H9 (cell line): Measurements from ENCODE around the gene PTPRC. TPM values are rescaled to one million over a fixed set of nuclear protein-coding genes. Genes with fewer than 3 reads are reported as not detected.

ENCODE experiments used
- DNase-seq: peaks from one replicate; pipeline ENCODE4 v3.0.0-alpha.2; 2017
- H2AFZ ChIP-seq: one replicate; pipeline ENCODE4 v1.6.1; 2013; ENCODE audit warnings: mild to moderate bottlenecking, low read length, control low read depth, moderate library complexity
- H2AK5ac ChIP-seq: 2 replicates; pipeline ENCODE4 v1.6.1; 2013; ENCODE audit warnings: low read length, control low read depth, mixed read lengths; ENCODE audit not compliant: insufficient read length
- H2BK120ac ChIP-seq: one replicate; pipeline ENCODE4 v1.6.1; 2013; ENCODE audit warnings: low read depth, mild to moderate bottlenecking, low read length, control low read depth, inconsistent platforms; ENCODE audit not compliant: poor library complexity, severe bottlenecking
- H2BK12ac ChIP-seq: 2 replicates; pipeline ENCODE4 v1.6.1; 2013; ENCODE audit warnings: low read length, control low read depth, mixed read lengths, low read depth; ENCODE audit not compliant: insufficient read length
- H2BK15ac ChIP-seq: 2 replicates; pipeline ENCODE4 v1.6.1; 2013; ENCODE audit warnings: low read depth, low read length, control low read depth
- H2BK20ac ChIP-seq: one replicate; pipeline ENCODE4 v1.6.1; 2013; ENCODE audit warnings: low read depth, mild to moderate bottlenecking, low read length, control low read depth, inconsistent platforms; ENCODE audit not compliant: poor library complexity, severe bottlenecking
- H2BK5ac ChIP-seq: 2 replicates; pipeline ENCODE4 v1.6.1; 2013; ENCODE audit warnings: low read length, control low read depth, mixed read lengths; ENCODE audit not compliant: insufficient read length
- H3K14ac ChIP-seq: 2 replicates; pipeline ENCODE4 v1.6.1; 2013; ENCODE audit warnings: low read length, control low read depth; ENCODE audit not compliant: insufficient read depth
- H3K18ac ChIP-seq: 2 replicates; pipeline ENCODE4 v1.6.1; 2013; ENCODE audit warnings: low read depth, mild to moderate bottlenecking, mixed read lengths, low read length, control low read depth; ENCODE audit not compliant: insufficient read length
- H3K23ac ChIP-seq: 2 replicates; pipeline ENCODE4 v1.6.1; 2013; ENCODE audit warnings: low read length, control low read depth, mixed read lengths, low read depth; ENCODE audit not compliant: insufficient read length
- H3K23me2 ChIP-seq: 2 replicates; pipeline ENCODE4 v1.6.1; 2013; ENCODE audit warnings: low read depth, mild to moderate bottlenecking, mixed read lengths, low read length, control low read depth; ENCODE audit not compliant: insufficient read length, poor library complexity, severe bottlenecking
- H3K27ac ChIP-seq: 2 replicates; pipeline ENCODE4 v1.5.1; 2013; ENCODE audit warnings: low read length, control low read depth, mixed read lengths, low read depth; ENCODE audit not compliant: insufficient read length
- H3K27me3 ChIP-seq: 2 replicates; pipeline ENCODE4 v1.6.1; 2013; ENCODE audit warnings: low read length, control low read depth, inconsistent platforms; ENCODE audit not compliant: insufficient read depth
- H3K4ac ChIP-seq: 2 replicates; pipeline ENCODE4 v1.6.1; 2013; ENCODE audit warnings: low read depth, mild to moderate bottlenecking, control low read depth, inconsistent platforms, low read length, moderate library complexity
- H3K4me1 ChIP-seq: 2 replicates; pipeline ENCODE4 v1.6.1; 2013; ENCODE audit warnings: low read length, control low read depth, inconsistent platforms; ENCODE audit not compliant: insufficient read depth
- H3K4me2 ChIP-seq: 2 replicates; pipeline ENCODE4 v1.6.1; 2013; ENCODE audit warnings: low read length, control low read depth, mixed read lengths; ENCODE audit not compliant: insufficient read length, insufficient read depth
- H3K56ac ChIP-seq: 2 replicates; pipeline ENCODE4 v1.6.1; 2013; ENCODE audit warnings: low read depth, mild to moderate bottlenecking, mixed read lengths, low read length, control low read depth; ENCODE audit not compliant: insufficient read length
- H3K79me1 ChIP-seq: 2 replicates; pipeline ENCODE4 v1.6.1; 2013; ENCODE audit warnings: low read depth, mild to moderate bottlenecking, moderate library complexity, low read length, control low read depth, inconsistent platforms; ENCODE audit not compliant: insufficient read depth, poor library complexity, severe bottlenecking
- H3K79me2 ChIP-seq: 2 replicates; pipeline ENCODE4 v1.6.1; 2013; ENCODE audit warnings: low read length, control low read depth, inconsistent platforms; ENCODE audit not compliant: insufficient read depth
- H3K9ac ChIP-seq: 2 replicates; pipeline ENCODE4 v1.6.1; 2013; ENCODE audit warnings: low read length, control low read depth, mixed read lengths; ENCODE audit not compliant: insufficient read length; ENCODE audit errors: extremely low read depth
- H3K9me3 ChIP-seq: one replicate; pipeline ENCODE4 v1.6.1; 2013; ENCODE audit warnings: low read depth, low read length, inconsistent platforms; ENCODE audit not compliant: control insufficient read depth
- H3T11ph ChIP-seq: one replicate; pipeline ENCODE4 v1.6.1; 2013; ENCODE audit warnings: mild to moderate bottlenecking, low read length, control low read depth, inconsistent platforms
- H4K20me1 ChIP-seq: one replicate; pipeline ENCODE4 v1.6.1; 2013; ENCODE audit not compliant: control insufficient read depth, insufficient read length, insufficient read depth
- H4K5ac ChIP-seq: 2 replicates; pipeline ENCODE4 v1.6.1; 2013; ENCODE audit warnings: low read depth, mild to moderate bottlenecking, mixed read lengths, low read length, control low read depth; ENCODE audit not compliant: insufficient read length
- H4K8ac ChIP-seq: replicated peaks from 2 replicates; pipeline ENCODE4 v1.6.1; 2013; ENCODE audit warnings: low read length, control low read depth, mixed read lengths, low read depth; ENCODE audit not compliant: insufficient read length
- H4K91ac ChIP-seq: 2 replicates; pipeline ENCODE4 v1.6.1; 2013; ENCODE audit warnings: low read depth, mild to moderate bottlenecking, moderate library complexity, mixed read lengths, low read length, control low read depth; ENCODE audit not compliant: insufficient read length
- H3K27ac Mint-ChIP-seq, 3 experiments: 2 replicates in 2 of 3; 3 replicates in 1 of 3; pipeline ENCODE4 v1.8.0; 2020 to 2021; ENCODE audit warnings: mixed read lengths in 3 of 3, mild to moderate bottlenecking in 1 of 3, moderate library complexity in 1 of 3
- H3K27me3 Mint-ChIP-seq: 2 replicates; pipeline ENCODE4 v1.8.0; 2021; ENCODE audit warnings: low read depth, mild to moderate bottlenecking, moderate library complexity, mixed read lengths
- H3K36me3 Mint-ChIP-seq, 3 experiments: 2 replicates in 2 of 3; 3 replicates in 1 of 3; pipeline ENCODE4 v1.8.0; 2020 to 2021; ENCODE audit warnings: low read depth in 3 of 3, mixed read lengths in 3 of 3; ENCODE audit not compliant: insufficient read depth in 1 of 3
- H3K4me1 Mint-ChIP-seq, 2 experiments: 2 replicates each; pipeline ENCODE4 v1.8.0; 2020; ENCODE audit warnings: mixed read lengths in 2 of 2
- H3K4me3 Mint-ChIP-seq, 2 experiments: 2 replicates in 1 of 2; 3 replicates in 1 of 2; pipeline ENCODE4 v1.8.0; 2020 to 2021; ENCODE audit warnings: mild to moderate bottlenecking in 2 of 2, mixed read lengths in 2 of 2, moderate library complexity in 1 of 2
- H3K9me3 Mint-ChIP-seq, 2 experiments: 2 replicates in 1 of 2; 3 replicates in 1 of 2; pipeline ENCODE4 v1.8.0; 2020; ENCODE audit warnings: mild to moderate bottlenecking in 2 of 2, mixed read lengths in 2 of 2, moderate library complexity in 1 of 2
- WGBS: extraction: QIAGEN DNeasy Blood & Tissue Kit; methylation state at CpG from one replicate; pipeline ENCODE4 v1.1.7; 2013; ENCODE audit warnings: missing lambda C conversion rate, low lambda C conversion rate, mixed read lengths; ENCODE audit not compliant: insufficient read length; ENCODE audit errors: extremely low coverage; 5-methylcytosine and 5-hydroxymethylcytosine counted together
- total RNA-seq: library from RNA; stranded (reverse); gene quantifications from 2 replicates; pipeline ENCODE4 v1.2.1, GENCODE V29; 2021
- TF ChIP-seq, protein P1 (sequence below): fragments of 200-600 bp; sonication (generic); conservative IDR thresholded peaks from 3 replicates; pipeline ENCODE4 v1.8.0; 2021; ENCODE audit warnings: antibody characterized with exemption, mild to moderate bottlenecking

PTPRC gene
- total RNA-seq, 1 experiment from 2014 or later = not detected

- no peak overlapping the region for H3K27ac Mint-ChIP-seq
- TF ChIP-seq, protein P1, sequence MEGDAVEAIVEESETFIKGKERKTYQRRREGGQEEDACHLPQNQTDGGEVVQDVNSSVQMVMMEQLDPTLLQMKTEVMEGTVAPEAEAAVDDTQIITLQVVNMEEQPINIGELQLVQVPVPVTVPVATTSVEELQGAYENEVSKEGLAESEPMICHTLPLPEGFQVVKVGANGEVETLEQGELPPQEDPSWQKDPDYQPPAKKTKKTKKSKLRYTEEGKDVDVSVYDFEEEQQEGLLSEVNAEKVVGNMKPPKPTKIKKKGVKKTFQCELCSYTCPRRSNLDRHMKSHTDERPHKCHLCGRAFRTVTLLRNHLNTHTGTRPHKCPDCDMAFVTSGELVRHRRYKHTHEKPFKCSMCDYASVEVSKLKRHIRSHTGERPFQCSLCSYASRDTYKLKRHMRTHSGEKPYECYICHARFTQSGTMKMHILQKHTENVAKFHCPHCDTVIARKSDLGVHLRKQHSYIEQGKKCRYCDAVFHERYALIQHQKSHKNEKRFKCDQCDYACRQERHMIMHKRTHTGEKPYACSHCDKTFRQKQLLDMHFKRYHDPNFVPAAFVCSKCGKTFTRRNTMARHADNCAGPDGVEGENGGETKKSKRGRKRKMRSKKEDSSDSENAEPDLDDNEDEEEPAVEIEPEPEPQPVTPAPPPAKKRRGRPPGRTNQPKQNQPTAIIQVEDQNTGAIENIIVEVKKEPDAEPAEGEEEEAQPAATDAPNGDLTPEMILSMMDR = no peak
Measured at GRCh38 chr1:198624648-198624980, 14.2 kb upstream of the PTPRC start.

More at GRCh38 chr1:198624648-198624980, 14.2 kb upstream of the PTPRC start:
- Histone ChIP-seq H3K23ac (no peak overlapping the region), H3K4me2 (no peak overlapping the region), H3K27ac (no peak overlapping the region), H3K14ac (no peak overlapping the region), H2AK5ac (no peak overlapping the region), H2BK12ac (no peak overlapping the region), H3K79me1 (no peaks in the 10 kb centered on the region), H3K23me2 (no peaks in the 10 kb centered on the region), H2BK120ac (no peak overlapping the region), H3K9ac (no peak overlapping the region), H3K18ac (no peak overlapping the region), H3K4me1 (no peaks in the 10 kb centered on the region), H4K5ac (no peak overlapping the region), H3K79me2 (no peaks in the 10 kb centered on the region), H3K27me3 (no peaks in the 10 kb centered on the region), H4K91ac (no peak overlapping the region), H4K20me1 (no peaks in the 10 kb centered on the region), H2BK20ac (no peak overlapping the region), H3K9me3 (no peaks in the 10 kb centered on the region), H3T11ph (no peak overlapping the region), H2BK15ac (no peak overlapping the region), H3K4ac (no peak overlapping the region), H4K8ac (no peak overlapping the region), H2AFZ (no peak overlapping the region), H2BK5ac (no peak overlapping the region), H3K56ac (no peak overlapping the region)
- Mint-ChIP-seq H3K36me3 (no peaks in the 10 kb centered on the region), H3K27me3 (no peaks in the 10 kb centered on the region), H3K4me1 (peaks cover 3 to 11% of the 10 kb centered on the region in 2 experiments; a peak in 3 of 4 replicates), H3K9me3 (no peaks in the 10 kb centered on the region), H3K4me3 (no peak overlapping the region)
- DNase-seq = no peak
- WGBS = no CpG with 5 or more reads among the region's 1 CpG
